ENCODE measurements around the gene ZNF394.

Gene ZNF394

DNA sequence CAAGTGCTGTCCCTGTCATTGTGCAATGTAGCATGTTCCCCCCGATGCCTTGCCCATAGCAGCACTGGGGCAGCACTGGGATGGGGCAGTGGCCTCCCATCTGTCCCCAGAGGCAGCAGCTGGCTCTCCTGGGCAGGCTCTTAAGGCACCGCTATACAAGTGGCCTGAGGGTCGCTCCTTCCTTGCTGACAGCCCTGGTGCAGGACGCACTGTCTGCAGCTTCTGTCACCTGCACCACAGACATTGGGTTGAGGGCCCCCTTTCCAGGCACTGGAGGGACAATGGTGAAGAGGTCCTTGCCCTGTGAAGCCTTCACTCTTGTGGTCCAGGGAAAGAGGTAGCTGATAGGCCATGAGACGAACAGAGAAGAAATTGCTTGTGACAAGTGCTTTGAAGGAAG, 50.8 kb downstream of the ZNF394 start:
- DNase-seq (ENCODE audit: low read depth), result no peak

DNA sequence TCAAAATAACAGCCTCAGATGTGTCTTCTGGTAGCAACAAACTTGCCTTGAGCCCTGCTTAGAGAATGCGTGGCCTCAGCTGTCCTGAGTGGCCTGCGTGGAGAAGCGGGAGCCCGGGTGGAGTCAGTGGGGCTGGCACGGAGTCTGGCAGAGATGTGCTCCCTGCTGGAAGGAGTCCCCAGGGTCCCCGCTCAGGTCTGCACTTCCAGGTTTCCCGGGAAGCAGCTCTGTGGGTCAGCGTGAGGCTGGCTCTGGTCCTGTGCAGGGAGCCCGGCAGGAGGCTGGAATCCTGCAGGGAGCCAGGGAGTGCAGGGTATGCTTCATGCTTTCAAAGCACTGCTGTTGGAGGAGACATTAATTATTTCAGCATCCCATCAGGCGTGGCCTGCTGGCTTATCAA, 51.2 kb downstream of the ZNF394 start:
- DNase-seq (ENCODE audit: low read depth), result no peak

DNA sequence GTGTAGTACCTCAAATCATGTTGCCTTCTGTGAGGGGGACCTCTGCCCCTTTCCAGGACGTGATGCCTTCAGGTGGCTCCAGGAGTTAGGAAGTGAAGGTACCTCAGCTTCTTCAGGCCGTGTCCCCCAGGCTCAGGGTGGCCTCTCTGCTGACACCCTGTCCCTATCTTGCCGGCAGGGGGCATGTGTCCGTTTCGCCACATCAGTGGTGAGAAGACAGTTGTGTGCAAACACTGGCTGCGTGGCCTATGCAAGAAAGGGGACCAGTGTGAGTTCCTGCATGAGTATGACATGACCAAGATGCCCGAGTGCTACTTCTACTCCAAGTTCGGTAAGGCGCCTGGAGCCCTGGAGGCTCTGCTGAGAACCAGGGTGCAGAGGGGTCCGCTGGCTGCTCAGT, 52.1 kb downstream of the ZNF394 start:
- no peak for DNase-seq (ENCODE audit: low read depth)

DNA sequence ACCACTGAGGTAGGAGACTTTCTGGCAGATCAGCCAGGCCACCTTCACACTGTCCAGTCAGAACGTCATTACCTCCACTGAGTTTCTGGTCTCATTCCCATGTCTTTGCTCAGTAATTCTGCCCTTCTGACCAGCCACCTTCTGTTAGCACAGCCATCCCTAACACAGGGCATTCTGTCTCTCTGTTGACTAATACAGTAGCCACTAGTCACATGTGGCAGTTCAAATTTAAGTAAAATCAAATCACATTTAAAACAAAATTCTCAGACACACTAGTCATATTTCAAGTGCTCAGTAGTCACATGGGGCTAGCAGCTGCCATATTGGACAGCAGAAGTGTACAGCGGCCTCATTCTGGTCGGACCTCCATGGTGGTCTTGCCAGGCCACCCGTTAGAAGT, 54.0 kb downstream of the ZNF394 start:
- no peak for DNase-seq (ENCODE audit: low read depth)

Measured in EH (cell line).